NCI-H187 treated with DMSO at 0.1 percent for 48 hours (cell line): Measurements from ENCODE around the gene EXOC7.
A peak's percentile ranks its signal among the peaks of the same experiment; 100 is the strongest.
"Not testable (repeated sequence)": the region's sequence is repeated elsewhere in the genome, so short reads cannot be mapped to it uniquely, and the experiment has no call there.

Source experiments
- DNase-seq: peaks from one replicate; lab custom pipeline; 2025; lab: John Stamatoyannopoulos, UW

The EXOC7 gene

GRCh38 chr17:76075364-76076145, 28.0 kb downstream of the EXOC7 start:
- DNase-seq, result no peak

- no peak for DNase-seq
These were observed 28.9 kb downstream of the EXOC7 start, which contains the start of gene GALR2 for GRCh38 chr17:76074390-76075363. Gene GALR2 (plus strand): TSS chr17:76074781. CDS start chr17:76074884, 103 bp downstream.

GRCh38 chr17:76072148-76072858, 31.3 kb downstream of the EXOC7 start, which contains the start of gene SRP68:
Gene SRP68 (minus strand): TSS chr17:76072517. CDS start chr17:76072491, 26 bp downstream.
- peak; percentile 47 for DNase-seq

- DNase-seq, result no peak
These were observed 31.9 kb downstream of the EXOC7 start for GRCh38 chr17:76071531-76072147.

DNA sequence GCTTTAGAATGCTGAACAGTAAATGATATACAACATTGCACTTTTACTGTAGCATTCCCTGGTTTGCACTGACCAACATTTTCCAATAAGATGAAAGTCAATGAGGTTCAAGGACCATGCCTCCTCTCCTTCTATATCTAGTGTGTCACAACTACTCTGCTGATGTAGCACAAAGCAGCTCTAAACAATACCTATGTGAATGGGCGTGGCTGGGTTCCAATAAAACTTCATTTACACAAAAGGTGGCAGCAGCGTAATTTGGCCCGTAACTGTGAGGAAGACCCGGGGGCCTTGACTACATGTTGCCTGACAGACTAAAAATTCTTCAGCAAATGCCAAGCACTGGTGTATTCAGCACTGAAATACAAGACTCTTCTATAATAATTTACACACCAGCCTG, 37.8 kb downstream of the EXOC7 start:
- no peak for DNase-seq

GRCh38 chr17:76063875-76064546, 39.6 kb downstream of the EXOC7 start:
- DNase-seq, result no peak

DNA sequence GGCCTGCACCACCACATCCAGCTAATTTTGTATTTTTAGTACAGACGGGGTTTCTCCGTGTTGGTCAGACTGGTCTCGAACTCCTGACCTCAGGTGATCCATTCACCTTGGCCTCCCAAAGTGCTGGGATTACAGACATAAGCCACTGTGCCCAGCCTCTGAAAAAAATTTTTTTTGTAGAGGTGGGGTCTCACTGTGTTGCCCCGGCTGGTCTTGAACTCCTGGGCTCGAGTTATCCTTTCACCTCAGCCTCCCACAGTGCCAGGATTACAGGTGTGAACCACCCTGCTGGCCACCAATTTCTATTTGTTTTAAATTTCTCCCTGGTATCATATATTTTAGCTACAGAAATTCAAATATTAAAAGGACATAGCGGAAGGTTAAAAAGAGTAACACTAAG, 45.3 kb downstream of the EXOC7 start:
- not testable (repeated sequence) for DNase-seq

GRCh38 chr17:76056882-76057281, 46.7 kb downstream of the EXOC7 start:
- DNase-seq, result no peak

DNA sequence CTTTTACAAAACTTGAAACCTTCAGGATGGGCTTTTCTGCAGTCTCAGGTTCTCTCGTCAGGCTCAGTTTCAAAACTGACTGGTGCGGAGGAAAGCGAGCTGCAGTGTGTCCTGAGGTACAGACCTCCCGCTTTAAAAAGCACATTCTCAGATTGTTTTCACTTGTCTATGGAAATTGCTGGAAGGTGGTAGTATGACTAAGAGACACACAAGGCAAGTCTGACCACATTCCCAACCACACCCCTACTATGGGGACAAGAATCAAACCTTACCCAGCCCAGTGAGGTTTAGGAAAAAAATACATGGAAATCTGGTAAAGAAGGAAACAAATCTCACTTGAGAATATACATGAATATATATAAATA, 49.5 kb downstream of the EXOC7 start:
- no peak for DNase-seq

DNA sequence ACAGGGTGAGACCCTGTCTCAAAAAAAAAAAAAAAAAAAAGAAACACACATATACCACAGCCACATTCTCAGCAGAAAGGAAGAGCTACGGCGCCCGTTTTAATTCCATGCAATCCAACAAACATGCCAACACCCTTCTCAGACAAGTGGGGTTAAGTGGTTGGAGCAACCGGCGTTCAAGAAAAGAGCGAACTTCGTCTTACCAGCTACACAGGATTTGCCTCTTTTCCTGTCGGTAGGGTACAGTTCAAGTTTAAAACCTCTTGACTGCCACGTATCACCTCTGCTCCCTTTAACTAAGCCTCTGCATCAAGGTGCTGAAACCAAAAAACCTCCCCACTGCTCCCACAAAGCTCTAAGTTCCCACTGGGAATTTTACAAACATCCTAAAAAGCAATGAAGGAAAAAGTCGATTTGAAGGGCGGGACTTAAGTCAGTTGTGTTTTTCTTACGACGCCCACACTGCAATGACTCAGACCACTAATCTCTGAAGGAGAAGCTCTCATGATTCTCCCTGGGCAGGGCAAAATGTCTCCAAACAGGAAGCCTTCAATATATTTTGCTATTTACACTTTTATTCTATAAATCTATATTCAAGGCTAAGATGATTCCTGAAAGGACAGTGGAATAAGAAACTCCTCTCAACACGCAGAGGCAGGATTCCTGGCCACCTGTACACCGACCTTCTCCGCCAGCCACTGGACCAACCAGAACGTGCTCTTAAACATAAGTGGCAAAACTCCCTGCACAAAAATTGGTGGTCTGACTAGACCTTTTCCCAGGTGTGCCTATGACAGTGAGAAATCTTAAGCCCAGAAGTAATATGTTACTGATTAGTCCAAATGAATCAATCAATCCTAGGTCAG, 50.1 kb downstream of the EXOC7 start:
- DNase-seq, result no peak

- no peak for DNase-seq
These were observed 52.0 kb downstream of the EXOC7 start for GRCh38 chr17:76051561-76051960.

- DNase-seq, result no peak
These were observed 52.8 kb downstream of the EXOC7 start for GRCh38 chr17:76050538-76051467.

- DNase-seq, result no peak
These were observed 53.6 kb downstream of the EXOC7 start for GRCh38 chr17:76049836-76050537.

DNA sequence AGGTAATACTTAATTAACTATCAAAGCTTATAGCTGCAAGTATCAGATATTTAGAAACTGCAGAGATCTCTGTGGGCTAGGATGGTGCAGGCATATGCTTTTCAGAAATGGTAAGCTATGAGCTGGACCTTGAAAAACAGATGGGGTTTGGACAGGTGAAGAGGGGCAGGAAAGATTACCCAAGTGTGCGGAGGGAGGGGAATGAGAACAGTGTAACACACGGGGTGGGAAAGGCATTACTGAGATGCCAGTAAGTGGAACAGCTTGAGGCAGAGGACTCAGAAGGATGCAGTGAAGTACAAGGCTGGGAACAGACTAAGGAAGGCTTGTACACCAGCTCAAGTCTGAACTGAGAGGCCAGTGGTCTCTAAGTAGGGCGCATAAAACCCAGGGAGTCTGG, 54.3 kb downstream of the EXOC7 start:
- DNase-seq, result no peak

- no peak for DNase-seq
These were observed 54.9 kb downstream of the EXOC7 start for GRCh38 chr17:76048711-76049110.

DNA sequence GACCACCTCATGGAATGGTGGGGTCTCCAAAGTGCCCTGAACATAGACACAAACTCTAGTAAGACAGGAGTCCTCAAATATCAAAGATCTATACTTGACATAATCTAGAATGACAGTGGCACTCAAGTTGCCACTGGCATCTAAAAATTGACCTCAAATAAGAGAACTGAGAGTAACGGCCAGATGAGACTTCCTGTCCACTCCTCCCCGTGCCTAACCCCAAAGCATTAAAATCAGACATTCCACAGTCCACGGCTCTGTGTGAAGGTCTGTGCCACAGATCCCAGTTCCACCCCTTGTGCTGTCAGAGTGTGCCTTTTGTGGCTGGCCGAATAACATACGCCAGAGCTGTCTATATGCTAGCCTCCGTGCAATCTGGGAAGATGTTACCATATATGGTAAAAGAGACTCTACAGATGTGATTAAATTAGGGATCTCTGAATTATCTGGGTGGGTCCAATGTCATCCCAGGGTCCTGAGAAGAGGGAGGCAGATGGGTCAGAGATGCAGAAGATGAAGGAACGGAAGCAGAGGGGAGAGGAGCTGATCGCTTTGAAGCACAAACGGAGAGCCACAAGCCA, 55.5 kb downstream of the EXOC7 start:
- no peak for DNase-seq

GRCh38 chr17:76046064-76046463, 57.5 kb downstream of the EXOC7 start:
- DNase-seq, result no peak

GRCh38 chr17:76044475-76045007, 59.0 kb downstream of the EXOC7 start:
- DNase-seq, result not testable (repeated sequence)
